Measurements from ENCODE around the gene FAM114A1. TPM values are rescaled to one million over a fixed set of nuclear protein-coding genes. Genes with fewer than 3 reads are reported as not detected.
A peak's percentile ranks its signal among the peaks of the same experiment; 100 is the strongest.
"Not testable (repeated sequence)": the region's sequence is repeated elsewhere in the genome, so short reads cannot be mapped to it uniquely, and the experiment has no call there.

Gene FAM114A1
- polyA plus RNA-seq, 5 donors: 47.1 to 69.2 (median 54.2) TPM

GRCh38 chr4:38902221-38902620 is 34.6 kb downstream of the FAM114A1 start:
- DNase-seq: no peak

- peak in 1 of 2 donors; percentile 10 for DNase-seq
These were observed 35.1 kb downstream of the FAM114A1 start for GRCh38 chr4:38902695-38903094.

DNA sequence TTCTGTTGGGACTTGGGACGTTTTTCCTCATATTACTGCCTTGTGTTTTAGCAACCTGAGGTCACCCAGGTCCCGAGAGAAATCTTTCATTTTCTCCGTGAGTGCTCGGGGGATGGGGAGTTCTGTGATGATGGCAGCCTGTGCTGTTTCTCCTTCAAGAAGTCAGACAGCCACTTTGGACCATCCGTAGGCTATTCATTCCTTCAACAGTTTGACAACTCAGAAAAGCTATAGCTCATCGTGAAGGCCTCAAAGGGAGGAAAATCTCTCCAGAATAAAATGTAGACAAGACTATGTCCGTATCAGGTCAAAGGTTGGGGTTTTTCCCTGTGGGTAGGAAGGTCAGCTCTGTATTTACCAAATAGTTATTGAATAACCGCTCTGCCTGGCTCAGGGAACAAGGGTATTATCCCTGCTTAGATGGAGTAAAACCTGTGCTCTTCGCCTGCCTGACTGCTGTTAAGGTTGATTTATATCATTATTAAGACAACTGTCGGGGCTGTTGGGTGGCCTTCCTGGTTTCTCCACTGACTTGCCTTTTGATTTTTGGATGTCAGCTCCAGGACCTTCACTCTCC is 36.6 kb downstream of the FAM114A1 start:
- DNase-seq: no peak

DNA sequence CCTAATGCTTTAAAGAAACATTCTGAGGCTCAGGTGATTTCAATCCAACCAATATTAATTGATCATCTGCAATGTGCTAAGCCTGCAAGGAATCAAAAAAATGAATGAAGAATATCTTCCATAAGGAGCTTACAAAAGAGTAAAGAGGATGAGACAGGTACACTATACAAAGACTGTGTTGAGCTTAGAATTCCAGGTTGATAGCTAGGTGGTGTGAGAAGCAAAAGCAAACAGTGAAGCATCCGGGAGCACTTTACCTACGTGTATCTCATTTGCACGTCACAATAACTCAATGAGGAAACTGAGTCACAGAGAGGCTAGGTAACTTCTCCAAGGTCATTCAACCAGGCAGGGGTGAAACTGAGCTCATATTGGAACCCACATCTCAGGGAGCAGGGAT is 37.1 kb downstream of the FAM114A1 start:
- DNase-seq: no peak

- DNase-seq: peak in 1 of 2 donors; percentile 25
These were observed 38.2 kb downstream of the FAM114A1 start for GRCh38 chr4:38905652-38906385.

GRCh38 chr4:38907696-38908270 is 40.2 kb downstream of the FAM114A1 start:
- no peak for DNase-seq

- no peak for DNase-seq
These were observed 41.4 kb downstream of the FAM114A1 start for GRCh38 chr4:38909015-38909414.

- DNase-seq: no peak
These were observed 43.7 kb downstream of the FAM114A1 start for GRCh38 chr4:38911257-38911656.

DNA sequence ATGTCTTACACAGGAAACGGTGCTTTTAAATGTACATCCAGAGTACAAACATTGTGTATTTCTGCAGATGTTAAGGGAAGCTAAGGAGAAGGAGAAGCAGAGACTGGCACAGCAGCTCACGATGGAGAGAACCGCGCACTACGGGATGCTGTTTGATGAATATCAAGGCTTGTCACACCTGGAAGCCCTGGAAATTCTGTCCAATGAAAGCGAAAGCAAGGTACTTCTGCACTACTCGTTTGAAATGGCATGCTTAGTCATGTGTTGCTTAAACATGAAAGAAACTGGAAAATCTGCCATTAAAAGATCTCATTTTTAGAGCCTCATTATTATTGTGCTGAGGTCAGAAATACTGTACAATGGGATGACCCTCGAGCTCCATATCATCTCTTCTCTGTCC is 47.2 kb downstream of the FAM114A1 start:
- no peak for DNase-seq

DNA sequence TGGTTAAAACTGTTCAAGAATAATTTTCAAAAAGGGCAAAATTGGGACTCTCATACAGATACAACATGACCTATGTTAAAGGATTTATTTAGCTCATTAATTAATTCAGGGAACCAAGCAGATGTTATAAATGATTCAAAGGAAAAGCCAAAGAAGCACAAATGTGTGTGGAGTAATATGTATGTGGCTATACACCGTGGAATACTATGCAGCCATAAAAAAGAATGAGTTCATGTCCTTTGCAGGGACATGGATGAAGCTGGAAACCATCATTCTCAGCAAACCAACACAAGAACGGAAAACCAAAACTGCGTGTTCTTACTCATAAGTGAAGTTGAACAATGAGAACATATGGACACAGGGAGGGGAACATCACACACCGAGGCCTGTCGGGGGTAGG is 48.7 kb downstream of the FAM114A1 start:
- not testable (repeated sequence) for DNase-seq

- DNase-seq: no peak
These were observed 49.9 kb downstream of the FAM114A1 start for GRCh38 chr4:38917481-38918025.

- DNase-seq: no peak
These were observed 51.9 kb downstream of the FAM114A1 start for GRCh38 chr4:38919494-38919893.

GRCh38 chr4:38920186-38920585 is 52.6 kb downstream of the FAM114A1 start:
- no peak for DNase-seq

DNA sequence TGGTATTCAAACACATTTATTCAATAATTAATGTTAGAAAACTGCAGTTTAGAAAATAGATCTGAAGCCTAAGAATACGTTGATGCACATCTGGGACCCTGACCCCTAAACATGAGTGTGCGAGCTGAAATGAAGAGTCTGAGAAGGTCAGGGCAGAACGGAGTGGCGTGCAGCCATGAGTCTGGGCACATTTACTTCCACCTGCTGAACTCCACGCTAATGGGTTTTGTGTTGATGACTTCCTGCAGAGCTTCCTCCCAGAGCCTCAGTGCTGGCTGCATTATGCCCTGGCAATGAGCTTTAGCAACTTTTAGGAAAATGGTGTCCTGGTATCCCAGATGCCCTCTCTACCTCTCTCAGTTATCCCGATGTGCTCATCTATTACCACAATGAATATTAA is 53.1 kb downstream of the FAM114A1 start:
- no peak for DNase-seq

GRCh38 chr4:38921151-38921550 is 53.5 kb downstream of the FAM114A1 start:
- no peak for DNase-seq

DNA sequence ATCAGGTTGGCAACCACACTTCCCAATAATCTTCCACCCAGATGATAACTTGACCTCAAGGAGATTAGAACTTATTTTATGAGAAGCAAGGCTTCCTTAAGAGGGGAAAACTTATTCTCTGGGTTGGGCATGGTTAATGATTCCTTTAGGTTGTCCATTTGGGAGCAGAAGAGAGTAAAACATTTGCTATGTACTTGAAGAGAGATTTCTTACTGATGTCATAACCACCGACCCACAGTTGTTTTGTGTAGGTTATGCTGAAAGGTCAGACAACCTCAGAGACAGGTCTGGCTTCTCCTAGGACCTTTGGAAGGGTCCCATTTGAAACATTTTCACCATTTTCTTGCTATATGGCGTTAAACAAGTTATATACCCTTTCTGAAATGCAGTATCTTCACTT is 56.1 kb downstream of the FAM114A1 start:
- no peak for DNase-seq

DNA sequence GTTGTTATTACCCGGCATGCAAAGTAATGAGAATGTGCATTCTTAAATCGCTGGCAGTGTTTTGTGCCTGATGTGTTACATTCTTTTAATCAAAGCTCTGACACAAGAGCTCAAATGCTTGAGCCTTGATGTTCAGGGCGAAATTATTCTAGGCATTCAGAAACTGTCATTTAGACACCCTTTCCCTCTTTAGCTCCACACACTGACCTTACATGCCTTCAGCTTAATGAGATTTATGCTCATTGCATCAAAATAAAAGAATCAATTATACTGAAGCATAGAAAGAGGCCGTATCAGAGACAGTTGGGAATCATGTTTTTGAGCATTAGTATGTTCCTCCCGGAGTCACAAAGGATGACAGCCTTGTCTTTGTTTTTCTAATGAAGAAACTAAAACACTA is 56.7 kb downstream of the FAM114A1 start:
- no peak for DNase-seq

DNA sequence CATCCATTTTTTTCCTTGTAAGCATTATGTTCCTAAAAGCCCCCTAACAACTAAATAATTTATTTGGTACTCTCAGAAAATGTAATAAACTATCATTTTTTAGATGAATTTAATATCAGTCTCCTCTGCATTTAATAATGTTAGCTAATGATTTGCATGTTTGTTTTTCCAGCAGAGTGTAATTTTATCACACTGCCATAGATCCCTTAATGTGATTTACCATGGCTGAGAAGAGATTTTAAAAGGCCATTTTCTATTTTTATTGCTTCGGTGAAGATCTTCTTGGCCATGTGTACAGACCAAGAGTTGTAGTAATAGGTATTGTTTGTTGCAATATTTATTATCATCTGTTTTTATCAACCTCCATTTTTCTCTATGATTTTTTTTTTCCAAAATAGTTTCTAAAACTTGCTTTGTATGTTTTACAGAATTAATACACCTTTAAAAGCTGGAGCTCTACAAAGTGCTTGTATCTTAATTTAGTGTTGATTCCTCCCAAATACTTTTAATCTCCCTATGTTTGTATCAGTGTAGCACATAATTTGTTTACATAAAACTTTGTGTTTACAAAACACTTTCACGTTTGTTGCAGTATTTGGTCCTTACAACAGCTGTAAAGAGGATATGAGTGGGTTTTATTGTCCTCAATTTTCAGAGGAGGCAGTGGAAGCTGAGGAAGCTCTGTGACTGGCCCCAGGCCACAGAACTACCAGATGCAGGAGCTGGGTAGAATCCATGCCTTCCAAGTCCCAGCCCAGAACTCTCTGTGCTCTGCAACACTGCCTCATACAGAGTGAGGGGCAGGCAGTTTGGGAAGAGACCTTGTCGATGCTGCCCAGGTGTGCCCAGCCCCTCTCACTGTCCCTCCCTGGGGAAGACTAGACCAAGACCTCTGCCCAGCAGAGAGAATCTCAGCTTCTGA is 58.1 kb downstream of the FAM114A1 start:
- no peak for DNase-seq

- DNase-seq: no peak
These were observed 59.3 kb downstream of the FAM114A1 start for GRCh38 chr4:38926896-38927295.

DNA sequence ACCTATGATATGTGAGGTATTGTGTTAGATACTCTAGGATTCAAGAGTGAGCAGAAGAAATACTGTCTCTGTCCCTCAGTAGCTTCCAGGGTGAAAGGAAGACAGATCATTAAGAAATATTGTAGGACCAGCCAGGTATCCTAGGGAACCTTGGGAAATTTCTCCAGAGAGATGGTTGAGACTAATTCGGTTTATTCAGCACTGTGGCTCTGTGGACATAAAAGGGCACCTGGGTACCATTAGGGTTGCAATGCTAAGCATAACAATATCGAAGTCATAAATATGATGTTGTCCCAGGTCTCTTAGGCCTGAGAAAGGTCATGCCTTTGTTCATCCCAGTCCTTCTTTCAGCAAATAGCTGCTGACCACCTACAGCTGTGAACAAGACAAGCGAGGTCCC is 61.0 kb downstream of the FAM114A1 start:
- no peak for DNase-seq

- no peak for DNase-seq
These were observed 61.4 kb downstream of the FAM114A1 start for GRCh38 chr4:38928974-38929373.

DNA sequence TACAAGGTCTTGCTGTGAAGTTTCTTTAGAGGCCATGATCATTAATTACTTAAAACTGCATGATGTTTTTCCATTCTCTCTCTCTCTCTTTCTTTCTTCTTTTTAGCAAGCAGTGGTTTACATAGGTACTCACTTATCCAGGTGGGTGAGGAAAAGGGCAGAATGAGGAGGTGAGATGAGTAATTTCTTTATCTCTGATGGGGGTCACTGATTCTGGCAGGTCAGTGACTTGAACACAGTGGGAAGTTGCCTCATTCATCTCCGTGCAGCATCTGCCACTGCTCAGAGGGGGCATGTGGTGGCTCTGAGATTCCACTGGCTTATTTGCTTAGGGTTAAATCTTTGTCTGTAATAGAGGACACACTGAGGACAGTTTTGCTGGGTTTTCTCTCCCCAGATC is 62.6 kb downstream of the FAM114A1 start:
- DNase-seq: no peak

Measured in right lung (tissue), 5 donors.